HEK293 (cell line): ENCODE results near the gene CNKSR3.

Experiments used
- CTCF ChIA-PET: fragments of 350-600 bp; formaldehyde crosslinking; extraction: SDS; loops from one replicate; lab custom pipeline; 2021; ENCODE audit warnings: antibody characterized with exemption; lab: Yijun Ruan, JAX
- POLR2A ChIA-PET: fragments of 300-600 bp; formaldehyde crosslinking; extraction: SDS; loops from one replicate; lab custom pipeline; 2020; ENCODE audit warnings: antibody characterized with exemption, inconsistent platforms; lab: Yijun Ruan, JAX
- H3K27ac ChIP-seq: fragments of 200-500 bp; sonication (Bioruptor generic); 2 replicates; pipeline ENCODE4 v1.5.1; 2014; ENCODE audit warnings: low read depth, low read length, control low read depth, inconsistent platforms; ENCODE audit errors: extremely low read depth
- H3K36me3 ChIP-seq, 2 experiments: fragments of 200-500 bp in 1 of 2; sonication (Bioruptor generic) in 1 of 2; 1 replicate in 1 of 2; 2 replicates in 1 of 2; pipeline ENCODE4 v1.5.1; 2014 to 2017; ENCODE audit warnings: inconsistent platforms in 2 of 2, low read length in 2 of 2; ENCODE audit not compliant: control insufficient read depth in 2 of 2, insufficient read depth in 1 of 2
- H3K4me1 ChIP-seq: fragments of 200-500 bp; sonication (Bioruptor generic); 2 replicates; pipeline ENCODE4 v1.5.1; 2014; ENCODE audit warnings: mild to moderate bottlenecking, low read length, inconsistent platforms; ENCODE audit not compliant: control insufficient read depth, insufficient read depth
- H3K4me3 ChIP-seq: 2 replicates; pipeline ENCODE4 v1.5.1; 2011; ENCODE audit warnings: low read depth, mild to moderate bottlenecking, control low read depth, low read length, moderate library complexity
- H3K9me3 ChIP-seq: fragments of 200-500 bp; sonication (Bioruptor generic); 2 replicates; pipeline ENCODE4 v1.5.1; 2014; ENCODE audit warnings: low read depth, low read length, inconsistent platforms; ENCODE audit not compliant: control insufficient read depth, insufficient read depth
- BCL11B ChIP-seq: fragments of 450-650 bp; formaldehyde crosslinking; IDR thresholded peaks from 2 replicates; pipeline ENCODE4 v1.5.1; 2016; ENCODE audit warnings: low read depth, missing biosample characterization, missing genetic modification characterization
- FEZF1 ChIP-seq: fragments of 450-650 bp; formaldehyde crosslinking; IDR thresholded peaks from 2 replicates; pipeline ENCODE4 v1.5.1; 2016; ENCODE audit warnings: missing biosample characterization, missing genetic modification characterization
- GFI1B ChIP-seq: fragments of 450-650 bp; formaldehyde crosslinking; IDR thresholded peaks from 2 replicates; pipeline ENCODE4 v1.5.1; 2016; ENCODE audit warnings: missing biosample characterization, missing genetic modification characterization
- KLF8 ChIP-seq: fragments of 450-650 bp; formaldehyde crosslinking; IDR thresholded peaks from 2 replicates; pipeline ENCODE4 v1.5.1; 2016; ENCODE audit warnings: missing biosample characterization, missing genetic modification characterization
- PRDM1 ChIP-seq: fragments of 450-650 bp; formaldehyde crosslinking; IDR thresholded peaks from 2 replicates; pipeline ENCODE4; 2016; ENCODE audit warnings: missing biosample characterization, missing genetic modification characterization
- RBAK ChIP-seq: fragments of 450-650 bp; formaldehyde crosslinking; IDR thresholded peaks from 2 replicates; pipeline ENCODE4 v1.5.1; 2016; ENCODE audit warnings: missing biosample characterization, missing genetic modification characterization
- SCRT2 ChIP-seq: fragments of 450-650 bp; formaldehyde crosslinking; IDR thresholded peaks from 2 replicates; pipeline ENCODE4 v1.5.1; 2016; ENCODE audit warnings: missing biosample characterization, missing genetic modification characterization
- SP7 ChIP-seq: fragments of 450-650 bp; formaldehyde crosslinking; IDR thresholded peaks from 2 replicates; pipeline ENCODE4 v1.5.1; 2016; ENCODE audit warnings: missing biosample characterization, missing genetic modification characterization
- ZBTB20 ChIP-seq: fragments of 450-650 bp; formaldehyde crosslinking; IDR thresholded peaks from 2 replicates; pipeline ENCODE4 v1.5.1; 2016; ENCODE audit warnings: missing biosample characterization, missing genetic modification characterization
- ZBTB8A ChIP-seq: fragments of 450-650 bp; formaldehyde crosslinking; IDR thresholded peaks from 2 replicates; pipeline ENCODE4 v1.5.1; 2016; ENCODE audit warnings: missing biosample characterization, missing genetic modification characterization
- ZIC2 ChIP-seq: fragments of 450-650 bp; formaldehyde crosslinking; IDR thresholded peaks from 2 replicates; pipeline ENCODE4 v1.5.1; 2016; ENCODE audit warnings: missing biosample characterization, missing genetic modification characterization
- ZNF138 ChIP-seq: fragments of 450-650 bp; formaldehyde crosslinking; IDR thresholded peaks from 2 replicates; pipeline ENCODE4 v1.5.1; 2016; ENCODE audit warnings: missing biosample characterization, missing genetic modification characterization, borderline replicate concordance
- ZNF16 ChIP-seq: fragments of 450-650 bp; formaldehyde crosslinking; IDR thresholded peaks from 2 replicates; pipeline ENCODE4 v1.5.1; 2016; ENCODE audit warnings: low read depth, missing biosample characterization, missing genetic modification characterization
- ZNF23 ChIP-seq: fragments of 450-650 bp; formaldehyde crosslinking; IDR thresholded peaks from 2 replicates; pipeline ENCODE4 v1.5.1; 2016; ENCODE audit warnings: missing biosample characterization, missing genetic modification characterization, borderline replicate concordance
- ZNF24 ChIP-seq: fragments of 450-650 bp; formaldehyde crosslinking; IDR thresholded peaks from 2 replicates; pipeline ENCODE4 v1.5.1; 2016; ENCODE audit warnings: missing biosample characterization, missing genetic modification characterization
- ZNF354C ChIP-seq: fragments of 450-650 bp; formaldehyde crosslinking; IDR thresholded peaks from 2 replicates; pipeline ENCODE4 v1.5.1; 2016; ENCODE audit warnings: missing biosample characterization, missing genetic modification characterization, low read depth, borderline replicate concordance
- ZNF48 ChIP-seq: fragments of 450-650 bp; formaldehyde crosslinking; IDR thresholded peaks from 2 replicates; pipeline ENCODE4 v1.5.1; 2016; ENCODE audit warnings: missing biosample characterization, missing genetic modification characterization
- ZNF654 ChIP-seq: fragments of 450-650 bp; formaldehyde crosslinking; IDR thresholded peaks from 2 replicates; pipeline ENCODE4 v1.5.1; 2016; ENCODE audit warnings: low read depth, missing biosample characterization, missing genetic modification characterization
- ZNF792 ChIP-seq: fragments of 450-650 bp; formaldehyde crosslinking; IDR thresholded peaks from 2 replicates; pipeline ENCODE4 v1.5.1; 2016; ENCODE audit warnings: missing biosample characterization, missing genetic modification characterization
- ZNF843 ChIP-seq: fragments of 450-650 bp; formaldehyde crosslinking; IDR thresholded peaks from 2 replicates; pipeline ENCODE4 v1.5.1; 2016; ENCODE audit warnings: missing biosample characterization, missing genetic modification characterization
- ZXDB ChIP-seq: fragments of 450-650 bp; formaldehyde crosslinking; IDR thresholded peaks from 2 replicates; pipeline ENCODE4 v1.5.1; 2016; ENCODE audit warnings: missing biosample characterization, missing genetic modification characterization
- TF ChIP-seq, protein P1 (sequence below): fragments of 450-650 bp; formaldehyde crosslinking; IDR thresholded peaks from 2 replicates; pipeline ENCODE4 v1.5.1; 2016; ENCODE audit warnings: missing biosample characterization, missing genetic modification characterization
- TF ChIP-seq, protein P2 (sequence below): fragments of 450-650 bp; IDR thresholded peaks from 2 replicates; pipeline ENCODE4 v1.5.1; 2018; ENCODE audit warnings: missing biosample characterization, missing genetic modification characterization
- TF ChIP-seq, protein P3 (sequence below): fragments of 450-650 bp; formaldehyde crosslinking; IDR thresholded peaks from 2 replicates; pipeline ENCODE4 v1.5.1; 2016; ENCODE audit warnings: missing biosample characterization, missing genetic modification characterization

The CNKSR3 gene

DNA sequence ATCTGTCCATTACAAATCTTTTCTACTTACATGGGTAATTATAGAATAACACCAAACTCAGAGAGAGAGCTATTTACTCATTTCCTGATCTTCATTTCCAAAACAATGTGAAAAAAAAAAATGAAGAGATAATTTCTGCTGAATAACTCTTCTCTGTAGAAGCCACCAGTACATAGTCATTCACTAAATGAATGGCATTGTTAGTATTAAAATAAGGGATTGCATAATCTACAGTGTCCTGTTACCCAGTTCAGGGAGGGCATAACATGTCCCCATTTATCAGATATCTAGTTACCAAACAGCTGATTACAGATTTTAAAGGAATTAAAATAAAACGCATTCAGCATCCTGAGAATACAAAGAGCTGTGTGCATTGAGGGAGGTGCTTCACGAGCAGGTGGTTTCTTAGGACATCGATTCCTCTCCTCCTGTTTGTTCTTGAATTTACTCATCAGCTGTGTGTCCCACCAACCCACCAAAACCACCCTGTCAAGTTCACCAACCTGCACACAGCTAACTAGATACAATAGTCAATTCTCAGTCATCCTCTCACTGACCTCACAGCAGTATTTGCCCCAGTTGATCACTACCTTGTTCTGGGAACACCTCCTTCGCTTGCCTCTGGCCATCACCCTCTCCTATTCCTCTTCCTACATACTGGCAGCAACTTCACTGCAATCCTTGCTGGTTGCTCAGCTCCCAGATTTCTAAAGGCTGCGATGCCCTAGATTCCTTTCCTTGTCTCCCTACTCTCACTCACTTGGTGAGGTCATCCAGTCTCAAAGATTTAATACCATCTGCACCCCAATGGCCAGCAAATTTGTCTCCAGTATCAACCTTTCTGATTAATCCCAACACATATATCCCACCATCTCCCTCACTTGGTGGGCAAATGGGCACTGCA lies 18.7 kb downstream of the CNKSR3 start:
- no peak overlapping the region for H3K27ac ChIP-seq
- H3K9me3 ChIP-seq = no peaks in the 10 kb centered on the region
- TF ChIP-seq BCL11B (tag by site-specific recombination) (no peak), FEZF1 (tag by site-specific recombination) (no peak), ZNF354C (tag by site-specific recombination) (no peak), PRDM1 (tag by site-specific recombination) (0 out of 2 replicates have a peak, but pooled peaks have one; percentile 17), ZNF138 (tag by site-specific recombination) (no peak), ZNF48 (tag by site-specific recombination) (no peak)
- CTCF ChIA-PET = interaction anchor here (0.6 to 3.3 kb wide), 7 partner anchors 8 to 1375 kb away, joined by 3 to 46 read pairs (median 4); no protein-coding TSS in a partner anchor
- no peaks in the 10 kb centered on the region for H3K36me3 ChIP-seq
- no peak overlapping the region for H3K4me3 ChIP-seq
- H3K4me1 ChIP-seq = peaks cover 14% of the 10 kb centered on the region
- POLR2A ChIA-PET = no interaction called here

DNA sequence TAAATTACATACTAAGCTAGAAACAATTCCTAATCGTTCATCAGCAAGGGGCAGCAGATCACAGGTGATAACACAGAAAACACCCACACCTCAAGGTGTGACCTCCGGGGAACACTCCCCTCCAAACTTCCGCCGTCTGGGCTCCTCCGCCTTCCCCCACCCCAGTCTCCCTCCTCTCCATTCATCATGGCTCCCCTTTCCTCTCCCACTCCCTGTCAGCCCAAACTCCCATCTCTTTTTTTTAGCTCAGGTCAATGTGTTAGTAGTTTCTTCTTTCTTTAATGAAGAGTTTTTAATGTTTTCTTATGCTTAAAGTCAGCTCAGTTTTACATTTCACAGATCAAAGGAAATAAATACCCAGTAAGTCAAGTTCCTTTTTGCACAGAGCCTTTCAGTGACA lies 20.7 kb downstream of the CNKSR3 start:
- Histone ChIP-seq H3K27ac (no peak overlapping the region), H3K9me3 (no peaks in the 10 kb centered on the region), H3K4me1 (peaks cover 14% of the 10 kb centered on the region), H3K36me3 (no peaks in the 10 kb centered on the region), H3K4me3 (no peak overlapping the region)
- ChIA-PET CTCF (interaction anchor here (0.6 to 3.3 kb wide), 3 partner anchors 10 to 272 kb away, joined by 3 to 46 read pairs (median 4); no protein-coding TSS in a partner anchor), POLR2A (no interaction called here)
- no peak for TF ChIP-seq ZNF23 (tag by site-specific recombination)
- TF ChIP-seq SP7 (tag by site-specific recombination) = no peak
- TF ChIP-seq RBAK = no peak
- no peak for TF ChIP-seq ZNF654
- TF ChIP-seq, protein P1, sequence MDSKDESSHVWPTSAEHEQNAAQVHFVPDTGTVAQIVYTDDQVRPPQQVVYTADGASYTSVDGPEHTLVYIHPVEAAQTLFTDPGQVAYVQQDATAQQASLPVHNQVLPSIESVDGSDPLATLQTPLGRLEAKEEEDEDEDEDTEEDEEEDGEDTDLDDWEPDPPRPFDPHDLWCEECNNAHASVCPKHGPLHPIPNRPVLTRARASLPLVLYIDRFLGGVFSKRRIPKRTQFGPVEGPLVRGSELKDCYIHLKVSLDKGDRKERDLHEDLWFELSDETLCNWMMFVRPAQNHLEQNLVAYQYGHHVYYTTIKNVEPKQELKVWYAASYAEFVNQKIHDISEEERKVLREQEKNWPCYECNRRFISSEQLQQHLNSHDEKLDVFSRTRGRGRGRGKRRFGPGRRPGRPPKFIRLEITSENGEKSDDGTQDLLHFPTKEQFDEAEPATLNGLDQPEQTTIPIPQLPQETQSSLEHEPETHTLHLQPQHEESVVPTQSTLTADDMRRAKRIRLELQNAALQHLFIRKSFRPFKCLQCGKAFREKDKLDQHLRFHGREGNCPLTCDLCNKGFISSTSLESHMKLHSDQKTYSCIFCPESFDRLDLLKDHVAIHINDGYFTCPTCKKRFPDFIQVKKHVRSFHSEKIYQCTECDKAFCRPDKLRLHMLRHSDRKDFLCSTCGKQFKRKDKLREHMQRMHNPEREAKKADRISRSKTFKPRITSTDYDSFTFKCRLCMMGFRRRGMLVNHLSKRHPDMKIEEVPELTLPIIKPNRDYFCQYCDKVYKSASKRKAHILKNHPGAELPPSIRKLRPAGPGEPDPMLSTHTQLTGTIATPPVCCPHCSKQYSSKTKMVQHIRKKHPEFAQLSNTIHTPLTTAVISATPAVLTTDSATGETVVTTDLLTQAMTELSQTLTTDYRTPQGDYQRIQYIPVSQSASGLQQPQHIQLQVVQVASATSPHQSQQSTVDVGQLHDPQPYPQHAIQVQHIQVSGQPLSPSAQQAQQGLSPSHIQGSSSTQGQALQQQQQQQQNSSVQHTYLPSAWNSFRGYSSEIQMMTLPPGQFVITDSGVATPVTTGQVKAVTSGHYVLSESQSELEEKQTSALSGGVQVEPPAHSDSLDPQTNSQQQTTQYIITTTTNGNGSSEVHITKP (tag by site-specific recombination) = no peak
- TF ChIP-seq ZNF843 = no peak
- TF ChIP-seq ZNF48 (tag by site-specific recombination) = no peak
- no peak for TF ChIP-seq ZXDB (tag by site-specific recombination)
- TF ChIP-seq, protein P2, sequence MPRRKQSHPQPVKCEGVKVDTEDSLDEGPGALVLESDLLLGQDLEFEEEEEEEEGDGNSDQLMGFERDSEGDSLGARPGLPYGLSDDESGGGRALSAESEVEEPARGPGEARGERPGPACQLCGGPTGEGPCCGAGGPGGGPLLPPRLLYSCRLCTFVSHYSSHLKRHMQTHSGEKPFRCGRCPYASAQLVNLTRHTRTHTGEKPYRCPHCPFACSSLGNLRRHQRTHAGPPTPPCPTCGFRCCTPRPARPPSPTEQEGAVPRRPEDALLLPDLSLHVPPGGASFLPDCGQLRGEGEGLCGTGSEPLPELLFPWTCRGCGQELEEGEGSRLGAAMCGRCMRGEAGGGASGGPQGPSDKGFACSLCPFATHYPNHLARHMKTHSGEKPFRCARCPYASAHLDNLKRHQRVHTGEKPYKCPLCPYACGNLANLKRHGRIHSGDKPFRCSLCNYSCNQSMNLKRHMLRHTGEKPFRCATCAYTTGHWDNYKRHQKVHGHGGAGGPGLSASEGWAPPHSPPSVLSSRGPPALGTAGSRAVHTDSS (tag by site-specific recombination) = no peak
- no peak for TF ChIP-seq PRDM1 (tag by site-specific recombination)
- no peak for TF ChIP-seq SCRT2 (tag by site-specific recombination)
- no peak for TF ChIP-seq ZNF792 (tag by site-specific recombination)
- TF ChIP-seq, protein P3, sequence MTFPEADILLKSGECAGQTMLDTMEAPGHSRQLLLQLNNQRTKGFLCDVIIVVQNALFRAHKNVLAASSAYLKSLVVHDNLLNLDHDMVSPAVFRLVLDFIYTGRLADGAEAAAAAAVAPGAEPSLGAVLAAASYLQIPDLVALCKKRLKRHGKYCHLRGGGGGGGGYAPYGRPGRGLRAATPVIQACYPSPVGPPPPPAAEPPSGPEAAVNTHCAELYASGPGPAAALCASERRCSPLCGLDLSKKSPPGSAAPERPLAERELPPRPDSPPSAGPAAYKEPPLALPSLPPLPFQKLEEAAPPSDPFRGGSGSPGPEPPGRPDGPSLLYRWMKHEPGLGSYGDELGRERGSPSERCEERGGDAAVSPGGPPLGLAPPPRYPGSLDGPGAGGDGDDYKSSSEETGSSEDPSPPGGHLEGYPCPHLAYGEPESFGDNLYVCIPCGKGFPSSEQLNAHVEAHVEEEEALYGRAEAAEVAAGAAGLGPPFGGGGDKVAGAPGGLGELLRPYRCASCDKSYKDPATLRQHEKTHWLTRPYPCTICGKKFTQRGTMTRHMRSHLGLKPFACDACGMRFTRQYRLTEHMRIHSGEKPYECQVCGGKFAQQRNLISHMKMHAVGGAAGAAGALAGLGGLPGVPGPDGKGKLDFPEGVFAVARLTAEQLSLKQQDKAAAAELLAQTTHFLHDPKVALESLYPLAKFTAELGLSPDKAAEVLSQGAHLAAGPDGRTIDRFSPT = no peak
- no peak for TF ChIP-seq ZBTB20
- TF ChIP-seq ZIC2 (tag by site-specific recombination) = no peak
- no peak for TF ChIP-seq KLF8 (tag by site-specific recombination)
- no peak for TF ChIP-seq ZNF24 (tag by site-specific recombination)
- TF ChIP-seq ZNF16 (tag by site-specific recombination) = no peak
- TF ChIP-seq GFI1B = no peak
- TF ChIP-seq ZBTB8A = no peak
